Measurements from ENCODE around the gene RNU2-63P.
"Not testable (repeated sequence)": the region's sequence is repeated elsewhere in the genome, so short reads cannot be mapped to it uniquely, and the experiment has no call there.

Gene RNU2-63P

GRCh38 chr2:88027697-88028389 is 11.5 kb upstream of the RNU2-63P start:
- DNase-seq, result no peak

GRCh38 chr2:88024509-88024908 is 8.2 kb upstream of the RNU2-63P start:
- no peak for DNase-seq

- no peak for DNase-seq
These were observed 6.2 kb upstream of the RNU2-63P start for GRCh38 chr2:88022669-88022921.

- DNase-seq, result no peak
These were observed 3.6 kb upstream of the RNU2-63P start for GRCh38 chr2:88019985-88020384.

- no peak for DNase-seq
These were observed 2.6 kb upstream of the RNU2-63P start for GRCh38 chr2:88018909-88019308.

GRCh38 chr2:88018077-88018805 is 1.9 kb upstream of the RNU2-63P start:
- not testable (repeated sequence) for DNase-seq

GRCh38 chr2:88017780-88018038 is 1.4 kb upstream of the RNU2-63P start:
- DNase-seq, result not testable (repeated sequence)

GRCh38 chr2:88016960-88017779 is 823 bp upstream of the RNU2-63P start:
- DNase-seq, result no peak

- no peak for DNase-seq
These were observed 5.3 kb downstream of the RNU2-63P start for GRCh38 chr2:88011011-88011410.

GRCh38 chr2:88010136-88010535 is 6.2 kb downstream of the RNU2-63P start:
- no peak for DNase-seq

- no peak for DNase-seq
These were observed 9.4 kb downstream of the RNU2-63P start for GRCh38 chr2:88006912-88007439.

GRCh38 chr2:88005776-88006175 is 10.6 kb downstream of the RNU2-63P start:
- no peak for DNase-seq

- DNase-seq, result no peak
These were observed 13.1 kb downstream of the RNU2-63P start for GRCh38 chr2:88003074-88003755.

- no peak for DNase-seq
These were observed 14.0 kb downstream of the RNU2-63P start for GRCh38 chr2:88002359-88002707.

GRCh38 chr2:88000474-88000873 is 15.9 kb downstream of the RNU2-63P start:
- DNase-seq, result not testable (repeated sequence)

GRCh38 chr2:87996570-87996969 is 19.8 kb downstream of the RNU2-63P start:
- no peak for DNase-seq

GRCh38 chr2:87995756-87996155 is 20.6 kb downstream of the RNU2-63P start:
- no peak for DNase-seq

GRCh38 chr2:87994304-87994850 is 22.0 kb downstream of the RNU2-63P start:
- not testable (repeated sequence) for DNase-seq

- DNase-seq, result not testable (repeated sequence)
These were observed 23.8 kb downstream of the RNU2-63P start for GRCh38 chr2:87992569-87992968.

- not testable (repeated sequence) for DNase-seq
These were observed 28.9 kb downstream of the RNU2-63P start for GRCh38 chr2:87987473-87987872.

- not testable (repeated sequence) for DNase-seq
These were observed 30.4 kb downstream of the RNU2-63P start for GRCh38 chr2:87985902-87986301.

GRCh38 chr2:87981182-87981581 is 35.2 kb downstream of the RNU2-63P start:
- not testable (repeated sequence) for DNase-seq

GRCh38 chr2:87972385-87972784 is 44.0 kb downstream of the RNU2-63P start:
- DNase-seq, result not testable (repeated sequence)

All from stimulated activated CD4-positive, alpha-beta T cell treated with anti-CD3 and anti-CD28 coated beads, Interleukin-4, amount 100 ng/mL, for 4 hours (primary cell).